MM.1S (cell line): ENCODE measurements around the gene TSC2.

Experiments
- EZH2 ChIP-seq: fragments of 300-600 bp; sonication (generic); optimal IDR thresholded peaks from 2 replicates; pipeline ENCODE3; 2017; ENCODE audit warnings: low read depth, mild to moderate bottlenecking, antibody characterized with exemption, low read length, mixed read lengths
- TF ChIP-seq, protein P1 (sequence below): fragments of 300-600 bp; sonication (generic); IDR thresholded peaks from 2 replicates; pipeline ENCODE4 v1.5.1; 2016; ENCODE audit warnings: antibody characterized with exemption, low read length, mixed read lengths

DNA sequence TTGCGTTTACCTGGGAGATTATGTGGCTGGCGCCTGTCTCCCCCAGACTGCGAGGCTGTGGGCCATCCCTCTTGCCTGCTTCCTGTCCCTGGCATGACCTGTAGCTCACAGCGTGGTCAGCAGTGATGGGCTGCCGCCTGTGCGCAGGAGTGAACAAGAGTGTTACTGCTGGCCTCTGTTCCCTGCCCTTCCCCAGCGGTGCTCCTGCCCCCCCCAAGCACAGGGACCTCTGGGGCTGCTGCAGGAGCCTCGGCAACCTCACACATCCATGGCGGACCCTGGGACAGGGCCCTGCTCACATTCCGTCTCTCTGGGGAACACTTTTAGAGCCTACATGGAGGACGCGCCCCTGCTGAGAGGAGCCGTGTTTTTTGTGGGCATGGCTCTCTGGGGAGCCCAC, 10.6 kb downstream of the TSC2 start:
- TF ChIP-seq, protein P1, sequence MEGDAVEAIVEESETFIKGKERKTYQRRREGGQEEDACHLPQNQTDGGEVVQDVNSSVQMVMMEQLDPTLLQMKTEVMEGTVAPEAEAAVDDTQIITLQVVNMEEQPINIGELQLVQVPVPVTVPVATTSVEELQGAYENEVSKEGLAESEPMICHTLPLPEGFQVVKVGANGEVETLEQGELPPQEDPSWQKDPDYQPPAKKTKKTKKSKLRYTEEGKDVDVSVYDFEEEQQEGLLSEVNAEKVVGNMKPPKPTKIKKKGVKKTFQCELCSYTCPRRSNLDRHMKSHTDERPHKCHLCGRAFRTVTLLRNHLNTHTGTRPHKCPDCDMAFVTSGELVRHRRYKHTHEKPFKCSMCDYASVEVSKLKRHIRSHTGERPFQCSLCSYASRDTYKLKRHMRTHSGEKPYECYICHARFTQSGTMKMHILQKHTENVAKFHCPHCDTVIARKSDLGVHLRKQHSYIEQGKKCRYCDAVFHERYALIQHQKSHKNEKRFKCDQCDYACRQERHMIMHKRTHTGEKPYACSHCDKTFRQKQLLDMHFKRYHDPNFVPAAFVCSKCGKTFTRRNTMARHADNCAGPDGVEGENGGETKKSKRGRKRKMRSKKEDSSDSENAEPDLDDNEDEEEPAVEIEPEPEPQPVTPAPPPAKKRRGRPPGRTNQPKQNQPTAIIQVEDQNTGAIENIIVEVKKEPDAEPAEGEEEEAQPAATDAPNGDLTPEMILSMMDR = no peak
- no peak for TF ChIP-seq EZH2
